Mesenchymal stem cell (in vitro differentiated cells and primary cell): ENCODE data around the gene DACT1.

Source experiments
- DNase-seq: peaks from one replicate; pipeline ENCODE4 v3.0.0-alpha.2; 2013
- H2AFZ ChIP-seq: one replicate; pipeline ENCODE4 v1.6.1; 2013; ENCODE audit warnings: low read depth, mild to moderate bottlenecking, control low read depth, inconsistent platforms, low read length, moderate library complexity
- H2AK5ac ChIP-seq: 2 replicates; pipeline ENCODE4 v1.6.1; 2013; ENCODE audit warnings: low read length, moderate library complexity, mild to moderate bottlenecking, inconsistent platforms; ENCODE audit not compliant: severe bottlenecking
- H2BK120ac ChIP-seq: one replicate; pipeline ENCODE4 v1.6.1; 2013; ENCODE audit warnings: low read depth, mild to moderate bottlenecking, inconsistent platforms, low read length, moderate library complexity
- H2BK12ac ChIP-seq, 2 experiments: one replicate each; pipeline ENCODE4 v1.6.1; 2013; ENCODE audit warnings: inconsistent platforms in 2 of 2, low read length in 2 of 2, mild to moderate bottlenecking in 2 of 2, moderate library complexity in 2 of 2, control low read depth in 1 of 2
- H2BK15ac ChIP-seq: one replicate; pipeline ENCODE4 v1.6.1; 2013; ENCODE audit warnings: mild to moderate bottlenecking, low read depth, inconsistent platforms; ENCODE audit not compliant: poor library complexity, severe bottlenecking
- H2BK5ac ChIP-seq: 2 replicates; pipeline ENCODE4 v1.6.1; 2013; ENCODE audit warnings: low read depth, mild to moderate bottlenecking, low read length, control low read depth, inconsistent platforms; ENCODE audit not compliant: poor library complexity, severe bottlenecking
- H3K14ac ChIP-seq, 2 experiments: one replicate each; pipeline ENCODE4 v1.6.1; 2013; ENCODE audit warnings: inconsistent platforms in 2 of 2, low read length in 2 of 2, control low read depth in 1 of 2, mild to moderate bottlenecking in 1 of 2, moderate library complexity in 1 of 2
- H3K18ac ChIP-seq, 2 experiments: one replicate each; pipeline ENCODE4 v1.6.1; 2013; ENCODE audit warnings: inconsistent platforms in 2 of 2, low read length in 2 of 2, control low read depth in 1 of 2, low read depth in 1 of 2, mild to moderate bottlenecking in 1 of 2
- H3K23ac ChIP-seq, 2 experiments: one replicate each; pipeline ENCODE4 v1.6.1; 2013; ENCODE audit warnings: inconsistent platforms in 2 of 2, low read length in 2 of 2, mild to moderate bottlenecking in 2 of 2, moderate library complexity in 2 of 2, control low read depth in 1 of 2
- H3K27ac ChIP-seq: 2 replicates; pipeline ENCODE4 v1.5.1; 2013; ENCODE audit warnings: mild to moderate bottlenecking, moderate library complexity, low read length, control low read depth, inconsistent platforms; ENCODE audit not compliant: poor library complexity, severe bottlenecking
- H3K27me3 ChIP-seq, 2 experiments: 2 replicates each; pipeline versions ENCODE4 v1.6.1 to v1.7.0; 2013; ENCODE audit warnings: low read length in 2 of 2, mild to moderate bottlenecking in 2 of 2, moderate library complexity in 2 of 2, control low read depth in 1 of 2, inconsistent platforms in 1 of 2; ENCODE audit not compliant: control insufficient read depth in 1 of 2, insufficient read depth in 1 of 2
- H3K36me3 ChIP-seq, 2 experiments: 2 replicates each; pipeline versions ENCODE4 v1.6.1 to v1.7.0; 2013; ENCODE audit warnings: low read length in 2 of 2, control low read depth in 1 of 2, inconsistent platforms in 1 of 2, low read depth in 1 of 2, mild to moderate bottlenecking in 1 of 2; ENCODE audit not compliant: insufficient read depth in 2 of 2, control insufficient read depth in 1 of 2
- H3K4ac ChIP-seq, 2 experiments: one replicate each; pipeline ENCODE4 v1.6.1; 2013; ENCODE audit warnings: inconsistent platforms in 2 of 2, low read length in 2 of 2, mild to moderate bottlenecking in 2 of 2, moderate library complexity in 2 of 2, control low read depth in 1 of 2, low read depth in 1 of 2
- H3K4me1 ChIP-seq: 2 replicates; pipeline ENCODE4 v1.6.1; 2013; ENCODE audit warnings: low read depth, low read length, control low read depth; ENCODE audit not compliant: control insufficient read depth, insufficient read depth
- H3K4me2 ChIP-seq: 2 replicates; pipeline ENCODE4 v1.6.1; 2013; ENCODE audit warnings: low read length, mild to moderate bottlenecking, inconsistent platforms; ENCODE audit not compliant: poor library complexity, severe bottlenecking
- H3K4me3 ChIP-seq, 2 experiments: 2 replicates each; pipeline versions ENCODE4 v1.5.1 to v1.7.0; 2013; ENCODE audit warnings: low read length in 2 of 2, mild to moderate bottlenecking in 2 of 2, control low read depth in 1 of 2, low read depth in 1 of 2; ENCODE audit not compliant: insufficient read depth in 1 of 2
- H3K79me1 ChIP-seq: replicated peaks from 2 replicates; pipeline ENCODE4 v1.6.1; 2013; ENCODE audit warnings: mild to moderate bottlenecking, control low read depth, low read length, inconsistent platforms; ENCODE audit not compliant: poor library complexity, severe bottlenecking
- H3K9ac ChIP-seq: 2 replicates; pipeline ENCODE4 v1.7.0; 2013; ENCODE audit warnings: mild to moderate bottlenecking, low read length, moderate library complexity
- H3K9me3 ChIP-seq: 2 replicates; pipeline ENCODE4 v1.7.0; 2013; ENCODE audit warnings: mild to moderate bottlenecking, low read length; ENCODE audit not compliant: control insufficient read depth
- H4K8ac ChIP-seq: one replicate; pipeline ENCODE4 v1.6.1; 2013; ENCODE audit warnings: inconsistent platforms, mild to moderate bottlenecking, low read length, moderate library complexity
- H4K91ac ChIP-seq: one replicate; pipeline ENCODE4 v1.6.1; 2013; ENCODE audit warnings: mild to moderate bottlenecking, low read length, inconsistent platforms
- WGBS: methylation state at CpG from one replicate; pipeline ENCODE4 v1.1.7; 2013; ENCODE audit warnings: mixed read lengths; 5-methylcytosine and 5-hydroxymethylcytosine counted together

DACT1 gene

GRCh38 chr14:58635091-58635830, 2.5 kb upstream of the DACT1 start:
- Histone ChIP-seq H3K9me3 (no peaks in the 10 kb centered on the region), H3K27ac (no peak overlapping the region), H3K4me2 (no peak overlapping the region), H3K9ac (no peak overlapping the region), H3K4me3 (no peak overlapping the region), H2BK120ac (no peak overlapping the region), H2BK5ac (no peak overlapping the region), H3K23ac (no peak overlapping the region), H3K4me1 (peaks cover 1% of the 10 kb centered on the region), H3K79me1 (no peaks in the 10 kb centered on the region), H2AFZ (no peak overlapping the region), H3K27me3 (peaks cover 18 to 40% of the 10 kb centered on the region in 2 experiments), H2BK15ac (no peak overlapping the region), H3K18ac (no peak overlapping the region), H2BK12ac (no peak overlapping the region), H3K36me3 (no peaks in the 10 kb centered on the region), H3K4ac (no peak overlapping the region), H3K14ac (no peak overlapping the region), H4K8ac (no peak overlapping the region), H2AK5ac (no peak overlapping the region), H4K91ac (no peak overlapping the region)
- no peak for DNase-seq
- 18% methylated on average over 4 of the region's 8 CpGs for WGBS

DNA sequence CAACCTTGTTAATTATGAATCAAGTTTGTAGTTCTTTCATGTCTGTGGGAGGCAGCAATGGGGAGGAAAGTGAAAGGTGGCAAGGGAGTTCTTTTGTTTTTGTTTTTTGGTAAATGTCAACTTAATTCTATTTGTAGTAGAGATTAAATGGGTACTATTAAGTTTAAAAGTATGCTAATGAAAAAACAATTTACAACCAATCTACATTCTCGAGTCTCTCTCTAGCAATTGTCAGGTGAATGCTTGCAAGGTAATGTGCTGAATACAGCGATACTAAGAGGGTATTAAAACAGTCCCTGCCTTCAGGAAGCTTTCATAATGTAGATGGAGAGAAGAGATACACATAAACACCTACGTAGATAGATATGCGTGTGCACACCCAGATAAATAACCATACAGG, 1.6 kb upstream of the DACT1 start:
- H3K23ac ChIP-seq, result no peak overlapping the region
- H4K8ac ChIP-seq, result no peak overlapping the region
- DNase-seq, result no peak
- no peak overlapping the region for H3K4me3 ChIP-seq
- no peak overlapping the region for H3K14ac ChIP-seq
- no peak overlapping the region for H3K18ac ChIP-seq
- H3K36me3 ChIP-seq, result peaks cover 0 to under 1% of the 10 kb centered on the region in 2 experiments
- H2AK5ac ChIP-seq, result no peak overlapping the region
- H2BK120ac ChIP-seq, result no peak overlapping the region
- peaks cover 1% of the 10 kb centered on the region for H3K4me1 ChIP-seq
- H3K27ac ChIP-seq, result no peak overlapping the region
- H4K91ac ChIP-seq, result no peak overlapping the region
- H2BK5ac ChIP-seq, result no peak overlapping the region
- no CpG with 5 or more reads among the region's 4 CpGs for WGBS
- H3K9ac ChIP-seq, result no peak overlapping the region
- no peak overlapping the region for H2BK12ac ChIP-seq
- no peak overlapping the region for H3K4ac ChIP-seq
- peaks cover 17 to 36% of the 10 kb centered on the region in 2 experiments for H3K27me3 ChIP-seq
- H3K4me2 ChIP-seq, result no peak overlapping the region
- H2BK15ac ChIP-seq, result no peak overlapping the region
- no peaks in the 10 kb centered on the region for H3K79me1 ChIP-seq
- no peak overlapping the region for H2AFZ ChIP-seq
- no peaks in the 10 kb centered on the region for H3K9me3 ChIP-seq

DNA sequence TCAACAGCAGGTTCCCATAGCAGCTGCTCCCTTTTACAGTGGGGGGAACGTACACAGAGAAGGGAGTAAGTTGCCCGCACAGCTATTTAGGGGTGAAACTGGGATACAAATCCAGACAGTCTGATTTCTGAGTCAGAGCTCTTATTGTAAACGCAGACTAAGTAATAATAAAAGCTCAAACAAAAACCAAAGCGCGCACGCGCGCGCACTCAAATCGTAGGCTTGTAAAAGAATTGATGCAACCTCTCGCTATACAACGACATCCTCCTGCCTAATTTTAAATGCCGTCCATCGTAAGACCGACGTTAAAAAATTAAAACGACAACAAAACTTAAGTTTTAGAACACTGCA, 747 bp upstream of the DACT1 start:
- Histone ChIP-seq H3K9me3 (no peaks in the 10 kb centered on the region), H3K23ac (no peak overlapping the region), H4K91ac (no peak overlapping the region), H2BK5ac (no peak overlapping the region), H2BK120ac (no peak overlapping the region), H3K14ac (no peak overlapping the region), H3K4me2 (peak overlapping the region; percentile 99), H3K27me3 (peaks cover 9 to 30% of the 10 kb centered on the region in 2 experiments), H3K79me1 (no peaks in the 10 kb centered on the region), H2AFZ (no peak overlapping the region), H3K4me3 (peak overlapping the region; percentile 81 to 83), H2BK15ac (no peak overlapping the region), H3K18ac (peak overlapping the region in 1 of 2 experiments; percentile 78), H3K36me3 (peaks cover 2 to 9% of the 10 kb centered on the region in 2 experiments), H3K4me1 (no peaks in the 10 kb centered on the region), H4K8ac (peak overlapping the region; percentile 90), H2AK5ac (no peak overlapping the region), H3K4ac (no peak overlapping the region), H2BK12ac (no peak overlapping the region), H3K27ac (peak overlapping the region; percentile 85), H3K9ac (peak overlapping the region; percentile 81)
- peak; percentile 96 for DNase-seq
- 5% methylated on average over 17 of the region's 17 CpGs for WGBS

- peak overlapping the region; percentile 60 for H2AFZ ChIP-seq
Observed at GRCh38 chr14:58638231-58639197, 752 bp downstream of the DACT1 start.

More at GRCh38 chr14:58638231-58639197, 752 bp downstream of the DACT1 start:
- H3K36me3 ChIP-seq, result peaks cover 9 to 21% of the 10 kb centered on the region in 2 experiments
- H3K4ac ChIP-seq, result peak overlapping the region; percentile 55 to 61
- H2BK120ac ChIP-seq, result peak overlapping the region; percentile 55
- DNase-seq, result peak; percentile 62
- no peaks in the 10 kb centered on the region for H3K9me3 ChIP-seq
- no peaks in the 10 kb centered on the region for H3K4me1 ChIP-seq
- H3K14ac ChIP-seq, result peak overlapping the region in 1 of 2 experiments; percentile 30
- peak overlapping the region; percentile 79 for H2BK5ac ChIP-seq
- peak overlapping the region; percentile 20 to 83 for H3K23ac ChIP-seq
- peak overlapping the region; percentile 79 for H4K91ac ChIP-seq
- H2BK12ac ChIP-seq, result peak overlapping the region; percentile 38 to 59
- peak overlapping the region; percentile 79 to 82 for H3K18ac ChIP-seq
- H4K8ac ChIP-seq, result peak overlapping the region; percentile 66
- H3K27me3 ChIP-seq, result peaks cover 7 to 27% of the 10 kb centered on the region in 2 experiments
- no peak overlapping the region for H2AK5ac ChIP-seq
- WGBS, result under 1% methylated on average over 60 of the region's 75 CpGs
- peak overlapping the region; percentile 81 for H3K9ac ChIP-seq
- H3K4me2 ChIP-seq, result peak overlapping the region; percentile 99
- H3K4me3 ChIP-seq, result peak overlapping the region; percentile 82 to 83
- H3K79me1 ChIP-seq, result no peaks in the 10 kb centered on the region
- H2BK15ac ChIP-seq, result peak overlapping the region; percentile 78
- no peak overlapping the region for H3K27ac ChIP-seq
